Measurements from ENCODE around the gene DDX4. TPM values are rescaled to one million over a fixed set of nuclear protein-coding genes. Genes with fewer than 3 reads are reported as not detected.

DDX4 gene
- total and polyA plus RNA-seq, 12 donors: 0.06 TPM; not detected in 11

GRCh38 chr5:55711507-55712022 is 26.3 kb upstream of the DDX4 start:
- no peak for DNase-seq
- Histone ChIP-seq H3K4me3 (peak overlapping the region; percentile 19 to 82 (median 50)), H3K27ac (peak overlapping the region in 3 of 5 donors; percentile 39 to 56 (median 52)), H3K9me3 (replicated peaks in 1 of 3) (no peaks in the 10 kb centered on the region), H3K36me3 (replicated peaks in 1 of 2) (no peaks in the 10 kb centered on the region), H3K4me1 (replicated peaks in 1 of 2) (peaks cover 9 to 13% of the 10 kb centered on the region in 2 donors), H3K27me3 (no peaks in the 10 kb centered on the region)
- TF ChIP-seq CTCF (IDR thresholded peaks at IDR 0.05) (no peak), POLR2A (IDR thresholded peaks at IDR 0.05) (no peak)
- 7 to 12% (median 10%) methylated on average over 18 of the region's 18 CpGs for WGBS, 4 donors
- intact Hi-C loops (cut with DNase I): no loop called here

GRCh38 chr5:55712023-55712859 is 25.6 kb upstream of the DDX4 start, which contains the start of gene SLC38A9:
Gene SLC38A9, minus strand, starts transcription at chr5:55712324. Its CDS starts 14,366 bp downstream, at chr5:55697958.
- TF ChIP-seq POLR2A (IDR thresholded peaks at IDR 0.05) (peak; percentile 9 to 42), CTCF (IDR thresholded peaks at IDR 0.05) (no peak)

GRCh38 chr5:55713871-55714270 is 24.0 kb upstream of the DDX4 start:
- TF ChIP-seq POLR2A (IDR thresholded peaks at IDR 0.05) (no peak), CTCF (IDR thresholded peaks at IDR 0.05) (no peak)
- WGBS, 4 donors: 70 to 83% (median 75%) methylated on average over 3 of the region's 3 CpGs
- intact Hi-C loops (cut with DNase I): no loop called here
- no peak for DNase-seq
- H3K27ac ChIP-seq: no peak overlapping the region
- no peak overlapping the region for H3K4me3 ChIP-seq
- no peaks in the 10 kb centered on the region for H3K36me3 ChIP-seq (replicated peaks in 1 of 2)
- no peaks in the 10 kb centered on the region for H3K9me3 ChIP-seq (replicated peaks in 1 of 3)
- H3K27me3 ChIP-seq: no peaks in the 10 kb centered on the region
- peaks cover 9 to 13% of the 10 kb centered on the region in 2 donors for H3K4me1 ChIP-seq (replicated peaks in 1 of 2)

More at GRCh38 chr5:55712023-55712859, 25.6 kb upstream of the DDX4 start, which contains the start of gene SLC38A9:
- Histone ChIP-seq H3K9me3 (replicated peaks in 1 of 3) (no peaks in the 10 kb centered on the region), H3K4me3 (peak within 1 kb of the TSS; percentile 30 to 89 (median 76)), H3K4me1 (replicated peaks in 1 of 2) (peaks cover 9 to 13% of the 10 kb centered on the region in 2 donors), H3K27ac (peak within 1 kb of the TSS in 3 of 5 donors; percentile 39 to 56 (median 52)), H3K27me3 (no peaks in the 10 kb centered on the region), H3K36me3 (replicated peaks in 1 of 2) (no peaks in the 10 kb centered on the region)
- DNase-seq: peak; percentile 94 to 98 (median 96)
- intact Hi-C loops (cut with DNase I): no loop called here
- WGBS, 4 donors: 0% methylated on average over 33 to 55 of the region's 55 CpGs

- DNase-seq: no peak
- intact Hi-C loops (cut with DNase I): no loop called here
- Histone ChIP-seq H3K4me3 (no peak overlapping the region), H3K4me1 (replicated peaks in 1 of 2) (peaks cover 9 to 13% of the 10 kb centered on the region in 2 donors), H3K9me3 (replicated peaks in 1 of 3) (no peaks in the 10 kb centered on the region), H3K27me3 (no peaks in the 10 kb centered on the region), H3K36me3 (replicated peaks in 1 of 2) (no peaks in the 10 kb centered on the region), H3K27ac (no peak overlapping the region)
- 43 to 88% (median 73%) methylated on average over 1 of the region's 1 CpG for WGBS, 4 donors
- TF ChIP-seq POLR2A (IDR thresholded peaks at IDR 0.05) (no peak), CTCF (IDR thresholded peaks at IDR 0.05) (no peak)
Observed at GRCh38 chr5:55714339-55714738, 23.5 kb upstream of the DDX4 start.

Data from adrenal gland (tissue), 12 donors.